IPS-20b (cell line): ENCODE results near the gene B3GALT6.
A peak's percentile ranks its signal among the peaks of the same experiment; 100 is the strongest.

ENCODE experiments used
- H3K27ac ChIP-seq: one replicate; pipeline ENCODE4 v1.5.1; 2013; ENCODE audit warnings: low read length
- H3K27me3 ChIP-seq: 2 replicates; pipeline ENCODE4 v1.6.1; 2013; ENCODE audit warnings: mild to moderate bottlenecking, low read length, inconsistent platforms; ENCODE audit not compliant: insufficient read depth
- H3K36me3 ChIP-seq: 2 replicates; pipeline ENCODE4 v1.6.1; 2013; ENCODE audit warnings: low read depth, mild to moderate bottlenecking, inconsistent platforms, low read length, moderate library complexity; ENCODE audit not compliant: insufficient read depth
- H3K4me1 ChIP-seq: 2 replicates; pipeline ENCODE4 v1.6.1; 2013; ENCODE audit warnings: mild to moderate bottlenecking, control low read depth, inconsistent platforms, low read length, moderate library complexity; ENCODE audit not compliant: insufficient read depth
- H3K4me3 ChIP-seq: 2 replicates; pipeline ENCODE4 v1.5.1; 2013; ENCODE audit warnings: mild to moderate bottlenecking, low read length, inconsistent platforms
- H3K9ac ChIP-seq: 2 replicates; pipeline ENCODE4 v1.6.1; 2013; ENCODE audit warnings: low read depth, mild to moderate bottlenecking, inconsistent platforms, low read length, moderate library complexity
- H3K9me3 ChIP-seq: 2 replicates; pipeline ENCODE4 v1.6.1; 2013; ENCODE audit warnings: mild to moderate bottlenecking, low read depth, low read length, inconsistent platforms; ENCODE audit not compliant: insufficient read depth

Gene B3GALT6

GRCh38 chr1:1270813-1271212 is 38.8 kb downstream of the B3GALT6 start:
- H3K4me1 ChIP-seq = peaks cover 3% of the 10 kb centered on the region; the same call in 1 of the 2 replicates
- no peak overlapping the region for H3K4me3 ChIP-seq
- peaks cover 7% of the 10 kb centered on the region for H3K27me3 ChIP-seq

GRCh38 chr1:1272341-1273208 is 40.5 kb downstream of the B3GALT6 start:
- H3K9me3 ChIP-seq = no peaks in the 10 kb centered on the region
- peaks cover 7% of the 10 kb centered on the region for H3K27me3 ChIP-seq
- H3K36me3 ChIP-seq = 0 out of 2 replicates have a peak, but pooled peaks cover 20% of the 10 kb centered on the region
- no peak overlapping the region for H3K27ac ChIP-seq
- H3K4me3 ChIP-seq = peak overlapping the region; percentile 88
- peaks cover 3% of the 10 kb centered on the region; the same call in 1 of the 2 replicates for H3K4me1 ChIP-seq
- peak overlapping the region; percentile 83 for H3K9ac ChIP-seq

More at GRCh38 chr1:1270813-1271212, 38.8 kb downstream of the B3GALT6 start:
- Histone ChIP-seq H3K36me3 (peaks cover 30% of the 10 kb centered on the region), H3K27ac (no peak overlapping the region), H3K9ac (no peak overlapping the region), H3K9me3 (no peaks in the 10 kb centered on the region)

- H3K27me3 ChIP-seq = peaks cover 7% of the 10 kb centered on the region
Observed at GRCh38 chr1:1273209-1273511, 41.1 kb downstream of the B3GALT6 start.

GRCh38 chr1:1273512-1274298 is 41.7 kb downstream of the B3GALT6 start, which contains the start of gene UBE2J2:
UBE2J2 (minus strand) TSS chr1:1273854; CDS start chr1:1267992, 5,862 bp downstream.
- Histone ChIP-seq H3K27me3 (peaks cover 7% of the 10 kb centered on the region), H3K4me1 (peaks cover 3% of the 10 kb centered on the region; the same call in 1 of the 2 replicates), H3K9ac (peak within 1 kb of the TSS; percentile 83), H3K9me3 (no peaks in the 10 kb centered on the region), H3K4me3 (peak within 1 kb of the TSS; percentile 88), H3K27ac (no peak within 1 kb of the TSS), H3K36me3 (0 out of 2 replicates have a peak, but pooled peaks cover 11% of the 10 kb centered on the region)

More at GRCh38 chr1:1273209-1273511, 41.1 kb downstream of the B3GALT6 start:
- Histone ChIP-seq H3K36me3 (0 out of 2 replicates have a peak, but pooled peaks cover 16% of the 10 kb centered on the region), H3K27ac (no peak overlapping the region), H3K9ac (peak overlapping the region; percentile 83), H3K4me1 (peaks cover 3% of the 10 kb centered on the region; the same call in 1 of the 2 replicates), H3K9me3 (no peaks in the 10 kb centered on the region), H3K4me3 (peak overlapping the region; percentile 88)

- Histone ChIP-seq H3K4me3 (peak overlapping the region; percentile 74), H3K36me3 (0 out of 2 replicates have a peak, but pooled peaks cover 11% of the 10 kb centered on the region), H3K27me3 (peaks cover 7% of the 10 kb centered on the region), H3K9ac (peak overlapping the region; percentile 72), H3K27ac (no peak overlapping the region), H3K4me1 (peaks cover 3% of the 10 kb centered on the region; the same call in 1 of the 2 replicates), H3K9me3 (no peaks in the 10 kb centered on the region)
Observed at GRCh38 chr1:1274299-1274930, 42.4 kb downstream of the B3GALT6 start.

- no peak overlapping the region for H3K9ac ChIP-seq
Observed at GRCh38 chr1:1274931-1275431, 42.9 kb downstream of the B3GALT6 start.

GRCh38 chr1:1275836-1276235 is 43.8 kb downstream of the B3GALT6 start:
- no peak overlapping the region for H3K27ac ChIP-seq
- H3K36me3 ChIP-seq = 0 out of 2 replicates have a peak, but pooled peaks cover 5% of the 10 kb centered on the region
- H3K4me1 ChIP-seq = peaks cover 3% of the 10 kb centered on the region; the same call in 1 of the 2 replicates
- H3K9me3 ChIP-seq = no peaks in the 10 kb centered on the region
- no peak overlapping the region for H3K4me3 ChIP-seq
- no peak overlapping the region for H3K9ac ChIP-seq
- H3K27me3 ChIP-seq = peaks cover 7% of the 10 kb centered on the region

More at GRCh38 chr1:1274931-1275431, 42.9 kb downstream of the B3GALT6 start:
- 0 out of 2 replicates have a peak overlapping the region, but pooled peaks have one; percentile 74 for H3K4me3 ChIP-seq
- peaks cover 3% of the 10 kb centered on the region; the same call in 1 of the 2 replicates for H3K4me1 ChIP-seq
- H3K27me3 ChIP-seq = peaks cover 7% of the 10 kb centered on the region
- no peak overlapping the region for H3K27ac ChIP-seq
- 0 out of 2 replicates have a peak, but pooled peaks cover 7% of the 10 kb centered on the region for H3K36me3 ChIP-seq
- no peaks in the 10 kb centered on the region for H3K9me3 ChIP-seq

- Histone ChIP-seq H3K4me1 (no peaks in the 10 kb centered on the region; the same call in 1 of the 2 replicates), H3K36me3 (no peaks in the 10 kb centered on the region), H3K27ac (no peak overlapping the region), H3K9me3 (no peaks in the 10 kb centered on the region), H3K9ac (no peak overlapping the region), H3K4me3 (no peak overlapping the region), H3K27me3 (peaks cover 7% of the 10 kb centered on the region)
Observed at GRCh38 chr1:1278620-1279019, 46.6 kb downstream of the B3GALT6 start.

GRCh38 chr1:1279028-1279427 is 47.0 kb downstream of the B3GALT6 start:
- no peaks in the 10 kb centered on the region for H3K9me3 ChIP-seq
- H3K4me1 ChIP-seq = no peaks in the 10 kb centered on the region; the same call in 1 of the 2 replicates
- H3K9ac ChIP-seq = no peak overlapping the region
- peaks cover 7% of the 10 kb centered on the region for H3K27me3 ChIP-seq
- H3K36me3 ChIP-seq = no peaks in the 10 kb centered on the region
- H3K27ac ChIP-seq = no peak overlapping the region
- H3K4me3 ChIP-seq = no peak overlapping the region

- Histone ChIP-seq H3K27ac (no peak overlapping the region), H3K4me3 (no peak overlapping the region), H3K36me3 (no peaks in the 10 kb centered on the region), H3K9ac (no peak overlapping the region), H3K4me1 (no peaks in the 10 kb centered on the region), H3K27me3 (no peaks in the 10 kb centered on the region), H3K9me3 (no peaks in the 10 kb centered on the region)
Observed at GRCh38 chr1:1280782-1281481, 48.9 kb downstream of the B3GALT6 start.
